Endothelial cell (in vitro differentiated cells): ENCODE results near the gene TH. TPM values are rescaled to one million over a fixed set of nuclear protein-coding genes. Genes with fewer than 3 reads are reported as not detected.

Experiments
- DNase-seq: peaks from one replicate; pipeline ENCODE4 v3.0.0; 2021; ENCODE audit warnings: low spot score
- H3K27ac Mint-ChIP-seq: one replicate; pipeline ENCODE4 v1.8.0; 2021; ENCODE audit warnings: mixed read lengths, inconsistent platforms; ENCODE audit not compliant: unreplicated experiment
- H3K27me3 Mint-ChIP-seq: one replicate; pipeline ENCODE4 v1.8.0; 2021; ENCODE audit warnings: mild to moderate bottlenecking, moderate library complexity, mixed read lengths, inconsistent platforms; ENCODE audit not compliant: unreplicated experiment
- H3K36me3 Mint-ChIP-seq: one replicate; pipeline ENCODE4 v1.8.0; 2021; ENCODE audit warnings: mild to moderate bottlenecking, low read depth, mixed read lengths, inconsistent platforms; ENCODE audit not compliant: unreplicated experiment
- H3K4me1 Mint-ChIP-seq: one replicate; pipeline ENCODE4 v1.8.0; 2021; ENCODE audit warnings: mild to moderate bottlenecking, mixed read lengths, inconsistent platforms; ENCODE audit not compliant: unreplicated experiment
- H3K4me3 Mint-ChIP-seq: one replicate; pipeline ENCODE4 v1.8.0; 2021; ENCODE audit warnings: mild to moderate bottlenecking, mixed read lengths, inconsistent platforms; ENCODE audit not compliant: unreplicated experiment
- H3K9me3 Mint-ChIP-seq: one replicate; pipeline ENCODE4 v1.8.0; 2021; ENCODE audit warnings: mixed read lengths, inconsistent platforms; ENCODE audit not compliant: unreplicated experiment
- CTCF ChIP-seq: fragments of 200-600 bp; sonication (generic); IDR thresholded peaks from one replicate; pipeline ENCODE4 v1.5.0; 2021; ENCODE audit warnings: antibody characterized with exemption; ENCODE audit not compliant: unreplicated experiment
- total RNA-seq: library from RNA; stranded (reverse); fragmentation: NEBNext Ultra II Directional; extraction: Animal tissue kit (Norgen Biotek cat#: 25700); gene quantifications from one replicate; pipeline ENCODE4 v1.2.1, GENCODE V29; 2021; ENCODE audit not compliant: unreplicated experiment

The TH gene
- total RNA-seq, 1 donor from 2014 or later = not detected

GRCh38 chr11:2186669-2187279 is 15.2 kb upstream of the TH start:
- H3K9me3 Mint-ChIP-seq = no peaks in the 10 kb centered on the region
- no peak overlapping the region for H3K4me3 Mint-ChIP-seq
- TF ChIP-seq CTCF = peak; percentile 59
- H3K27ac Mint-ChIP-seq = no peak overlapping the region
- no peaks in the 10 kb centered on the region for H3K4me1 Mint-ChIP-seq
- DNase-seq = peak; percentile 55
- H3K36me3 Mint-ChIP-seq = no peaks in the 10 kb centered on the region
- H3K27me3 Mint-ChIP-seq = peaks cover 6% of the 10 kb centered on the region

- Mint-ChIP-seq H3K9me3 (no peaks in the 10 kb centered on the region), H3K36me3 (no peaks in the 10 kb centered on the region), H3K4me1 (no peaks in the 10 kb centered on the region), H3K27me3 (peaks cover 6% of the 10 kb centered on the region), H3K27ac (no peak overlapping the region), H3K4me3 (no peak overlapping the region)
- no peak for TF ChIP-seq CTCF
- no peak for DNase-seq
These were observed 13.9 kb upstream of the TH start for GRCh38 chr11:2185324-2186085.

- no peak for DNase-seq
These were observed 11.3 kb upstream of the TH start for GRCh38 chr11:2182692-2183474.

GRCh38 chr11:2182075-2182474 is 10.5 kb upstream of the TH start:
- no peaks in the 10 kb centered on the region for H3K4me1 Mint-ChIP-seq
- H3K27me3 Mint-ChIP-seq = peaks cover 4% of the 10 kb centered on the region
- no peaks in the 10 kb centered on the region for H3K36me3 Mint-ChIP-seq
- H3K27ac Mint-ChIP-seq = no peak overlapping the region
- DNase-seq = no peak
- no peak for TF ChIP-seq CTCF
- H3K9me3 Mint-ChIP-seq = no peaks in the 10 kb centered on the region
- no peak overlapping the region for H3K4me3 Mint-ChIP-seq

More at GRCh38 chr11:2182692-2183474, 11.3 kb upstream of the TH start:
- H3K4me3 Mint-ChIP-seq = no peak overlapping the region
- H3K27me3 Mint-ChIP-seq = peaks cover 4% of the 10 kb centered on the region
- H3K9me3 Mint-ChIP-seq = no peaks in the 10 kb centered on the region
- no peak overlapping the region for H3K27ac Mint-ChIP-seq
- no peaks in the 10 kb centered on the region for H3K36me3 Mint-ChIP-seq
- no peaks in the 10 kb centered on the region for H3K4me1 Mint-ChIP-seq
- no peak for TF ChIP-seq CTCF
